ENCODE measurements around the gene NRF1.

NRF1 gene

DNA sequence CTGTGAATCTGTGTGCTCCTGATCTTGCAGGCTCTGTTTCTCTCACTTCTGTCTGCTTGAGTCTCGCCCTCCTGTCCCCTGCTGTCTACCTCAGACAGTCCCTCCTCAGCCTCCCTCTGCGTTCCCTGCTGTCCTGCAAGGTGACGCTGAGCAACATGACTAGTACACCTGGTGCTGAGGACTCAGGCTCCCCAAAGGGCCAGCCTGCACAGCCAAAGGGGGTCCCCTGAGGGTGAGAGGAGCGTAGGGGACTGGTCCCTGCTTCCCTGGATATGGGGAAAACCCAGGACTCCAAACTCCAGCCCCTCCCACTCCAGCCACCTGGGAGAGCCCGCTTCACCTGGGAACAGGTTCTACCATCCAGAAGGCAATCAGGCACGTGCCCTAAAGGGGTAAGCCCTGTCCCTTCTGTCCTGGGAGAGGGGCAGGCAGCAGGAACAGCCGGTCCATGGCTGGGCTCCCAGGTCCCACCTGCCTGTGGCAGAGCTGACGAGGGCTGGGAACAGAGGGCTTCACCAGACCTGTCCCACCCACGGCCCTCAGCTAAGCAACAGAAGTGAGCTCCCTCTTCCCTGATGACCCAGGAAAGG lies 184.8 kb downstream of the NRF1 start:
- H3K9ac ChIP-seq (ENCODE audit: low read length), result no peak overlapping the region
- H3K9me3 ChIP-seq (ENCODE audit: low read length), result no peaks in the 10 kb centered on the region
- H3K9me2 ChIP-seq (ENCODE audit: low read depth, low read length), result no peaks in the 10 kb centered on the region
- no peaks in the 10 kb centered on the region for H4K20me1 ChIP-seq (ENCODE audit: insufficient read depth, low read length)
- peaks cover 11% of the 10 kb centered on the region; the same call in 1 of the 2 replicates for H3K27me3 ChIP-seq (ENCODE audit: insufficient read depth, low read length)
- H3K4me2 ChIP-seq (ENCODE audit: low read length), result no peak overlapping the region
- TF ChIP-seq, protein P1, sequence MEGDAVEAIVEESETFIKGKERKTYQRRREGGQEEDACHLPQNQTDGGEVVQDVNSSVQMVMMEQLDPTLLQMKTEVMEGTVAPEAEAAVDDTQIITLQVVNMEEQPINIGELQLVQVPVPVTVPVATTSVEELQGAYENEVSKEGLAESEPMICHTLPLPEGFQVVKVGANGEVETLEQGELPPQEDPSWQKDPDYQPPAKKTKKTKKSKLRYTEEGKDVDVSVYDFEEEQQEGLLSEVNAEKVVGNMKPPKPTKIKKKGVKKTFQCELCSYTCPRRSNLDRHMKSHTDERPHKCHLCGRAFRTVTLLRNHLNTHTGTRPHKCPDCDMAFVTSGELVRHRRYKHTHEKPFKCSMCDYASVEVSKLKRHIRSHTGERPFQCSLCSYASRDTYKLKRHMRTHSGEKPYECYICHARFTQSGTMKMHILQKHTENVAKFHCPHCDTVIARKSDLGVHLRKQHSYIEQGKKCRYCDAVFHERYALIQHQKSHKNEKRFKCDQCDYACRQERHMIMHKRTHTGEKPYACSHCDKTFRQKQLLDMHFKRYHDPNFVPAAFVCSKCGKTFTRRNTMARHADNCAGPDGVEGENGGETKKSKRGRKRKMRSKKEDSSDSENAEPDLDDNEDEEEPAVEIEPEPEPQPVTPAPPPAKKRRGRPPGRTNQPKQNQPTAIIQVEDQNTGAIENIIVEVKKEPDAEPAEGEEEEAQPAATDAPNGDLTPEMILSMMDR (IDR thresholded peaks at IDR 0.05; ENCODE audit: low read length), result no peak
- no peak for TF ChIP-seq EZH2 (IDR thresholded peaks at IDR 0.05; ENCODE audit: borderline replicate concordance, low read length)
- no peaks in the 10 kb centered on the region for H3K36me3 ChIP-seq (ENCODE audit: insufficient read depth, low read length)
- no peaks in the 10 kb centered on the region for H3F3A ChIP-seq (ENCODE audit: insufficient read depth, low read length)
- H2AFZ ChIP-seq (ENCODE audit: low read length), result no peak overlapping the region
- no peaks in the 10 kb centered on the region for H3K79me2 ChIP-seq (ENCODE audit: insufficient read depth, low read length)
- H3K4me1 ChIP-seq (ENCODE audit: insufficient read depth, low read length, severe bottlenecking), result no peaks in the 10 kb centered on the region
- no peak overlapping the region for H3K27ac ChIP-seq (ENCODE audit: low read depth, low read length, poor library complexity, severe bottlenecking)
- H3K4me3 ChIP-seq (ENCODE audit: low read depth, low read length, poor library complexity, severe bottlenecking), result no peak overlapping the region

DNA sequence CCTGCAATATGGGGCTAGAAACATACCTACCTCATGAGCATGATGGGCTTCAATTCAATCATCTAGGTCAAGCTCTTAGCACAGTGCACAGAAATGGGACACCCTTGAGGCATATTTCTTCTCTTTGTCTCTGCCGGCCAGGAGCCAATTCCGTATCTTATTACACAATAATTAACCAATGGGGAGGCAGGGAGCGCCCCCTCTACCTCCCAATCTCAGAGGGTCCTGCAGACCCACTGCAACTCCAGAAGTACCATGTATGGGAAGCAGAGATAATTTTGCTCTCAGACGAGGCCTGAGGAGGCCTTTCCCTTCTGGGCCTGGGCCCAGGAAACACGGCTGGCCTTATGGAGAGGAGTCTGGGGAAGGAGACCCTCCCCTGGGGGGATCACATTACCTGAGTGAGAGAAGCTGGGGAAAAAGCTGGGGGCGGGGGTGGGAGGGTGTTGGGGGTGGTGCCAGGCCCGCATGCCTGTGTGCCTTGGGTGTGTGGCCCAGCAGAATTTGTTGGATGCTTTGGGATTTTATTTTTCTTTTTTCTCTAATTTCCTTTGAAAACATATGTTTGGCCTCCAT lies 185.8 kb downstream of the NRF1 start:
- TF ChIP-seq, protein P1 (IDR thresholded peaks at IDR 0.05; ENCODE audit: low read length), result no peak
- no peak for TF ChIP-seq EZH2 (IDR thresholded peaks at IDR 0.05; ENCODE audit: borderline replicate concordance, low read length)
- no peak overlapping the region for H3K4me3 ChIP-seq (ENCODE audit: low read depth, low read length, poor library complexity, severe bottlenecking)

DNA sequence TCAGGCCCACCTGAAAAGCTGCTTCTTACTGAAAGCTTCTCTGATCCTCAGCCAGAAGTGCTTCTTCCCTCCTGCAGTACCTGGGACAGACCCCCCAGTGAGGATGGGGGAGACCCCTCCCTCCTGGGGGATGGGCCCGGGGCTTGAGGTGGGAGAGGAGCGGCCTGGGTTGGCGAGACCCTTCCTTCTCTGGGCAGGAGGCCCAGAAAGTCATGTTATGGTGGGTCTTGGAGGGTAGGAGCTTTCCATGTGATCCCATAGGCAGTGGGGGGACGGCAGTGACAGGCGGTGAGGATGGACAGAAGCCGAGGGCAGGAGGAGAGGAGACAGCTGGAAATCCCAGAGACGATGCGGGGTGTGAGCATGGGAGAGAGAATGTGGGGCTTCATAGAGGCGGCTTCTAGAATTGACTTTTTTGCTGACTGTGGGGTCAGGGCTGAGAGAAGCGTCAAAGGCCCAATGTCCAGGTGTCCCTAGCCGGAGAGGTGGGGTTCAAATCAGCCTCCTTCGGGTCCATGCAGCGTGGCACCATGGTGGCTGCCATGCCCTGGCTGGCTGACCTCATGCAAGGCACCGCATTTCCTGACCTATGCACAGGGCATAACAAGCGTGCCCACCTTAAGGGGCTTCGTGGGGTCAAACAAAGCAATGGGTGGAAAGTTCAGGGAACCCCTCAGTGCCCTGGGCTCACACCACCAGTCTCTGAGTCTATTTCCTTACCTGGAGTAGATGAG lies 187.3 kb downstream of the NRF1 start:
- Histone ChIP-seq H2AFZ (ENCODE audit: low read length) (no peak overlapping the region), H3K27ac (ENCODE audit: low read depth, low read length, poor library complexity, severe bottlenecking) (no peak overlapping the region), H4K20me1 (ENCODE audit: insufficient read depth, low read length) (no peaks in the 10 kb centered on the region), H3K9me2 (ENCODE audit: low read depth, low read length) (no peaks in the 10 kb centered on the region), H3K9ac (ENCODE audit: low read length) (no peak overlapping the region), H3F3A (ENCODE audit: insufficient read depth, low read length) (no peaks in the 10 kb centered on the region), H3K79me2 (ENCODE audit: insufficient read depth, low read length) (no peaks in the 10 kb centered on the region), H3K4me1 (ENCODE audit: insufficient read depth, low read length, severe bottlenecking) (no peaks in the 10 kb centered on the region), H3K4me3 (ENCODE audit: low read depth, low read length, poor library complexity, severe bottlenecking) (no peak overlapping the region), H3K4me2 (ENCODE audit: low read length) (no peak overlapping the region), H3K9me3 (ENCODE audit: low read length) (no peaks in the 10 kb centered on the region), H3K36me3 (ENCODE audit: insufficient read depth, low read length) (no peaks in the 10 kb centered on the region), H3K27me3 (ENCODE audit: insufficient read depth, low read length) (peaks cover 15% of the 10 kb centered on the region; the same call in 1 of the 2 replicates)
- TF ChIP-seq, protein P1 (IDR thresholded peaks at IDR 0.05; ENCODE audit: low read length), result no peak
- TF ChIP-seq EZH2 (IDR thresholded peaks at IDR 0.05; ENCODE audit: borderline replicate concordance, low read length), result no peak

More for the DNA sequence above, 185.8 kb downstream of the NRF1 start:
- Histone ChIP-seq H3K9ac (ENCODE audit: low read length) (no peak overlapping the region), H3K27ac (ENCODE audit: low read depth, low read length, poor library complexity, severe bottlenecking) (no peak overlapping the region), H3K36me3 (ENCODE audit: insufficient read depth, low read length) (no peaks in the 10 kb centered on the region), H3K27me3 (ENCODE audit: insufficient read depth, low read length) (peaks cover 11% of the 10 kb centered on the region; the same call in 1 of the 2 replicates), H2AFZ (ENCODE audit: low read length) (no peak overlapping the region), H3K79me2 (ENCODE audit: insufficient read depth, low read length) (no peaks in the 10 kb centered on the region), H3K4me1 (ENCODE audit: insufficient read depth, low read length, severe bottlenecking) (no peaks in the 10 kb centered on the region), H3F3A (ENCODE audit: insufficient read depth, low read length) (no peaks in the 10 kb centered on the region), H3K9me2 (ENCODE audit: low read depth, low read length) (no peaks in the 10 kb centered on the region), H3K4me2 (ENCODE audit: low read length) (no peak overlapping the region), H3K9me3 (ENCODE audit: low read length) (no peaks in the 10 kb centered on the region), H4K20me1 (ENCODE audit: insufficient read depth, low read length) (no peaks in the 10 kb centered on the region)
